Colon (tissue), 2 donors: ENCODE measurements around the gene TMEM266.
"Not testable (repeated sequence)": the region's sequence is repeated elsewhere in the genome, so short reads cannot be mapped to it uniquely, and the experiment has no call there.

Experiments used
- FAIRE-seq: peaks from 2 replicates; lab custom pipeline; 2012; peaks lifted over from hg19 to GRCh38; lab: Jason Lieb, UNC
- donor health status: control.
- donor health status: control.

The TMEM266 gene

GRCh38 chr15:76059320-76060117 lies at the start of gene TMEM266:
Gene TMEM266 (plus strand): TSS chr15:76059985. CDS start chr15:76134264, 74,279 bp downstream.
- no peak for FAIRE-seq

DNA sequence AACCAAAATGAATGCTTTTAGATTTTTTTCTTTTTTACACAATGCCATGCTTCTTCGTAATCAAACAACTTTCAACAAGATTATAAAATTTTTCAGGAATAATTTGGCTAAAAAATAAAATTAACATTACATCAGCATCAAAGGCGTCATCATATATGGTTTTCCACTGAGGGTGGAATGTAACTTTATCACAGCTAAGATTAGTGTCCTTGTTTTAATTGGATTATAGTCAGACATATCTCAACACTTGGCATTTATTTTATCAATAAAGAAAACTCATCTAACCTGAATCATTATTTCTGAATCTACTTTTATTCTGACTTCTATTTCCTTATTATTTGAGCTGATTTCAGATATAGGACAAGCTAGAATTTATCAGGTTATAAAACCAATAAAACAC lies 49.2 kb upstream of the TMEM266 start:
- no peak for FAIRE-seq

DNA sequence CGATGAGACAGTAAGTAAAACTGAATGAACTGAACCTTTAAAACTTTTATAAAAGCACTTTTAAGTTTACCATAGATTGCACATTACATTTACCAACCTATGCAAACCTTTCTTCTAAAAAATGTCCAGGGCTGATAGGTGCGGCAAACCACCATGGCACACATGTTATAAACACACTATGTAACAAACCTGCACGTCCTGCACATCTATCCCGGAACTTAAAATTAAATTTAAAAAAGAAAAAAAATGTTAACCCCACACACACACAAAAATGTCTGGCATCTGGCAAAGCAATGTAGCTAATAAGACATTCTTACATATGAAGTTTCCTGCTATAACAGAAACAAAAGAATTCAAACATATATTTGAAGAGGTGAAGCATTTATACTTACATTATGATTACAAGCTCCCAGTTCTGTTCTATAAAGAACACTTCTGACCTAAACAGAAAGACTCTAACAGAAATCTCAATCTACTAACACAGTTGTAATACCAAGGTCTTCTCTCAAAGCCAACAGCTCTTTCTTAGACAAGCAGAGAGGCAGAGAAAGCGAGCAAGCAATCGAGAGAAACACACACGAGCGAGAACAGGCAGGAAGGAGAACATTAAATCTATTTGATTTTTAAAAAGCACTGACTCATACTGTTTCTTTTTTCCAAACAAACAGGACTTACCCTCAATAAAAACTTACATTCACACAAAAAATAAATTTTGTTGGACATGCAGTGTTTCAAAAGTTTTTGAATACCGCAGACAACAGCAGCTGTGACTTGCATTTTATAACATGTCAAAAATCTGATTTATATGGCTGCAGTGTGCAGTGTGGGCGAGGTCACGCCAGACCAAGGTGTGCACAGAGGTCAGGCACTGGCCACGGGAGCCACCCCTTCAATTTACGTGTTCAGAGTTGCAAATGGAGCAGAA lies 47.9 kb upstream of the TMEM266 start, which contains the start of gene NRG4:
NRG4 (minus strand) TSS at position 798 of the 925 bp plus-strand sequence. CDS start 1,194 bp downstream, outside the sequence.
- FAIRE-seq, result no peak

GRCh38 chr15:76013470-76013869 lies 46.3 kb upstream of the TMEM266 start:
- not testable (repeated sequence) for FAIRE-seq

DNA sequence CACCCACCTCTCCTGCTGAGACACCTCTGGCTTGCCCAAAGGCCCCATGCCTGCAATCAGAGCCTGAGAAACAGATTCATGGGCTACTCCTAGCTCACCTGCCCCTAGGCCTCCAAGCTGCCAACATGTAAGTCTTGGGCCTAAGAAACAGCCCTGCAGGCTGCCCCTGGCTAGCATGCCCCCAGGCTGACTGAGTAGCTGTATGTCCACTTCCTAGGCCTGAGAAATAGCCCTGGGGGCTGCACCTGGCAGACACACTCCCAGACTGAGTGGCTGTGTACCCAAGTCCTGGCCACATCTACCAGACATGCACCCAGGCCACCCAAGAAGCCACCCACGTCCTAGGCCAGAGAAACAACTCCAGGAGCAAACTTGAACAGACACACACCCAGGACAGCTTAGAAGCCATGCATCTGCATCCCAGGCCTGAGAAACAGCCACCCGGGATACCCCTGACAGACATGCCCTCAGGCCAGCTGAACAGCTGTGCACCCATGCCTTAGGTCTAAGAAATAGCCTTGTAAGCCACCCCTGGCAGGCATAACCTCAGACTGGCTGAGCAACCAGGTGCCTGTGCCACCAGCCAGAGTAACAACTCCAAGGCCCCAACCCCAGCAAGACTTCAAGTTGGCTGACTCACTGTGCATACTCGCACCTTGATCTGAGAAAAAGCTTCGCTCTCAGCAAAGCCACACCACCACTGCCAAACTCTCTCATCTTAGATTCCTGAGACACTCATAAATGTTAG lies 35.6 kb upstream of the TMEM266 start:
- FAIRE-seq, result no peak

- no peak for FAIRE-seq
Measured at GRCh38 chr15:76032046-76032445, 27.7 kb upstream of the TMEM266 start.

- FAIRE-seq, result no peak
Measured at GRCh38 chr15:76033438-76033837, 26.3 kb upstream of the TMEM266 start.

DNA sequence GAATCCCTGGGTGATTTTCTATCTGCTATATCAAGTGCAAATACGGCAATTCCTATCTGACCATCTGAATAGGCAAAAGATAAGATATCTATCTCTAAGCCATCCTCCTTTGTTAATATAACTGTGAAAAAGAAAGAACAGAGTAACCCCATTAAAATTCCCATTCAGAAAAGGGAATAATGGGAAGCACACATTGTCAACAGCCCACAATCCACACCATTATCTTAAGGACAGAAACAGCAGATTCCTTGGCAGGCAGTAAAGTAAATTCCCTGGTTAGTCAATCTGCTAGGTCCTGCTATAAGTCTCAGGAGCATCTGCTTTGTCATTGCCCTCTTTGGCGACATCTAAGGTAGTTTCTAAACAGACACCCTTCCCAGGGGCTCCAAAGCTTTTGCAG lies 25.7 kb upstream of the TMEM266 start:
- no peak for FAIRE-seq

- no peak for FAIRE-seq
Measured at GRCh38 chr15:76035593-76035992, 24.2 kb upstream of the TMEM266 start.

- no peak for FAIRE-seq
Measured at GRCh38 chr15:76038512-76038911, 21.3 kb upstream of the TMEM266 start.

- not testable (repeated sequence) for FAIRE-seq
Measured at GRCh38 chr15:76054201-76054600, 5.6 kb upstream of the TMEM266 start.

DNA sequence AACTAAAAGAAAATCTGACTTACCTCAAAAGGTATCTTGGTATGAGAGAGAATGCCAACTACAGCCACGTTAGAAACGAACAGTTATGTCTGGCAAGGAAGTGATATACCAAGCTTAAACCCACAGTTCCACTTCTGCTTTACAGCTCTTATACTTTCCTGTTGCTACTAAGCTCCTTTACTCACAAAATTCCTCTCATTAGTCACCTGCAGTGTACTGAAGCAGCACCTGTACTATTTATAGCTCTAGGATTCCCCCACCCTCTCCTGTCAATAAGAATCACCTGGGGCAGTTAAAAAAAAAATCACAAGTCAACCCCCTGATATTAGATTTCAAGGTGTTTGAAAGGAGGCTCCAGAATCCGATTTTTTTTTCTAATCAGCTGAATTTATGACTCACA lies 2.9 kb upstream of the TMEM266 start:
- no peak for FAIRE-seq

GRCh38 chr15:76057332-76058000 lies 2.3 kb upstream of the TMEM266 start:
- FAIRE-seq, result peak; percentile 24

DNA sequence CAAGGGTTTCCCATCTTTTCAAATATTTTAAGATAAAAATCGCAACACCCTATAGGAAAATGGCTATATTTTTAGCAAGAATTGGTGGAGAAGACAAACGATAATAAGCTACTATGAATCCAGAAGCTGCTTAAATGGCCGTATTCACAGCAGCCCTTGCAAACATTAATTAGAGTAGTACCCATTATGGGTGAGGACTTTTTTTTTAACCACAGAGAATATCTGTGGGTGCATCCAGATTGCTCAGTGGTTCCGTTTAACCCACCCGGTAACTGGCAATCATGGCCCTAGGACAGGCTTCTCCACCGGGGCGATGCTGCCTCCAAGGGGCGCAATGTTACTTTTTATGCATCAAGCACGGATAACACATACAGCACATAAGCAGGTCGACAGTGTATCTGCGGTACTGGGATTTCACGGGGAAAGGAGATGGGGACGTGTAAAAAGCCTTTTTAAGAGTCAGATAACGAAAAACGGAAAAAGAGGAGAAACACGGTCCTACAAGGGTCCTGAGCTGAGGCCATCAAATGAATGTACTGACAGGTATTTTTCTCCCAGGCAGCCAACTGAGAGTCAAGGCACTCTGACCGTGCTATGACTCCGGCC lies 968 bp upstream of the TMEM266 start:
- no peak for FAIRE-seq

DNA sequence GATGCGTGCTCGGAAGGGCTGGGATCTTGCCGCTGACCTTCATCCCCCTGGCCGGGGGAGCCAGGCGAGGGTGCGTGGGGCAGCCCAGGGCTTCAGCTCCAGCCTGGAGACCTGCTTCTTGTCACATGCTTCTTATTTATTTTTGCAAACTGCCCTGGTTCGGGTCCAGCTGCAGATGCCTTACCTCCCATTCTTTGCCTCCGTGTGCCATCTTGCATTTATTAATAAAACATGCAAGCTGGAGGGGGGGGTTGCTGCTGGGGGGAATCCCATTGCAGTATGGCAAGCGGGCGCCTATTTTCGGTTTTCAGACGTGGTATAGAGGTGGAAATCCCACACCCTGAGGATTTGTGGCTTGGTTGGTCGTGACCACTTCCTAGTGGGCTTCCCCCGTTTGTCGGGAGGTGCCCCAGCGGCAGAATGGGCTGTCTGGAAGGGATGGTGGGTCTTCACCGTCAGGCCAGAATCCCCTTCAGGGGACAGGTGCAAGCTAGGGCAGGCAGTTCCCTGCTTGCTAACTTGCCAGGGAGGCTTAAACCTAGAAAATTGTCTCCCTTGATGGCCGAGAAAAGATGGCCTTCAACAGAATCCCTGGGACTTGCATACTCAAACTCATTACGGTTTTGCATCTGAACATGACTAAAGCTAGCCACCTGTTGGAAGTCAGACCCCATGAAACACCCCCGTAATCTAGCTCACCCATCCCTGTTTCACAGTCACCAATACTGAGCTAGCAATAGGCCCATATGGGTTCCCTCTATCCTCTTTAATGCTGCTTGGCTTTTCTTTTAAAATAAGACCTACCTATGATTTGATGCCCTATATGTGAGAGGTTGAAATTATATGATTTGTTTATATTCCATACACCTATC lies 569 bp downstream of the TMEM266 start:
- no peak for FAIRE-seq

GRCh38 chr15:76061700-76062099 lies 1.9 kb downstream of the TMEM266 start:
- FAIRE-seq, result no peak

GRCh38 chr15:76062286-76062685 lies 2.5 kb downstream of the TMEM266 start:
- FAIRE-seq, result no peak

DNA sequence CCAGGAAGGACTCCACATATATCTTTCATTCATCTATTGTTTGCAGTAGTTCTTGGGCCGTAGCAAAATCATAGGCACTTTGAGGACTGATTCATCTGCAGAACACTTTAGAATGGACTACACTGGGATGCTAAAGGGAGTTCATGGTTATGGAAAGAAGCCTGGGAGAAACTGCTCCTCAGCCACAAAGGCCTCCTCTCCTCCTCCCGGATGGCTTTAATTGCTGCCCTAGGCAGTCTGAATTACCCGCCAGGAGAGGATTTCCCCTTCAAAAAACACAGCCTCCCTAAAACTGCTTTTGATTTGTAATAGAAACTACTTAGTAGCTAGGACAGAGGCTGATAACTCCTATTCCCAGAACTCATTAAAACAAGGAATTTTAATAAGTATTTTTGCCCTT lies 4.6 kb downstream of the TMEM266 start:
- FAIRE-seq, result no peak

- FAIRE-seq, result no peak
Measured at GRCh38 chr15:76065245-76065644, 5.5 kb downstream of the TMEM266 start.

GRCh38 chr15:76065793-76066192 lies 6.0 kb downstream of the TMEM266 start:
- no peak for FAIRE-seq
